GM19452 (cell line): Measurements from ENCODE around the gene YES1.

Experiments used
- ATAC-seq: cut with Tn5 transposase; IDR thresholded peaks from one replicate; pipeline ENCODE4 v1.9.1; 2021; ENCODE audit not compliant: unreplicated experiment

The YES1 gene

GRCh38 chr18:811892-812375, at the start of gene YES1:
Gene YES1, minus strand, starts transcription at chr18:812242. Its CDS starts 55,415 bp downstream, at chr18:756827.
- ATAC-seq, result peak; percentile 47

DNA sequence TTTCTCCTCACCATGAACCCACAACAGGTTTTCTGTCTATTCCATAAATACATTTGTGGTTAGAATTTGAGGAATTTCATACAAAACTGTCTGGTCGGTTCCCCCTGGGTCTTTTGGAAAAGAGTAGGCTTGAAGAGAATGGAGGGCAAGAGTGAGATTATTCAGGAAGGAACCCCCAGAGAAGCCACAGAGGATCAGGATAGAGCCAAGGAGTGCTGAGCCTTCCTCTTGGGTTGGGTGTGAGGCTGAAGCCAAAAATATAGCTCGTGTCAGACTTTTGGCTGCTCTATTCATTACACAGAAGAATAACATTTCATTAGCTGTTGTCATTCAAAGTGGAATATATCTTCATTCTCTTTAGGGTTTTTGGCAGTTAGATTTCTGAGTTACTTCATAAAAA, 45.9 kb upstream of the YES1 start:
- ATAC-seq, result no peak

GRCh38 chr18:853471-853870, 41.4 kb upstream of the YES1 start:
- ATAC-seq, result no peak

DNA sequence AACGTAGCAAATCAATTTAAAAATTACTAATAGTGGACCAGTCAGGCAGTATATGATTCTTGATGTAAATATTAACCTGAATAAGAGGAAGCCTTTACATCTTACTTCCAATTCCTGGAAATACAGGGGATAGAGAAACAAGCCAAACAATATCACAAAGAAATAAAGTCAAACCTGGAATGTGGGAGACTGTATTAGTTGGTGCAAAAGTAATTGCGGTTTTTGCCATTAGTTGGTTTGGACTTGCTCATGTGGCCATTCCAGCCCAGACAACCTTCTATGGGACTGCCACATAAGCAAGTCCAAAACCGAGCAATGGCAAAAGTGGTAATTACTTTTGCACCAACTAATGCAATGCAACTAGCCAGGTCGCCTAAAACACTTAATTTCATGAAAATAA, 38.9 kb upstream of the YES1 start:
- no peak for ATAC-seq

GRCh38 chr18:849021-849420, 37.0 kb upstream of the YES1 start:
- ATAC-seq, result no peak

GRCh38 chr18:848062-848861, 36.2 kb upstream of the YES1 start:
- no peak for ATAC-seq

GRCh38 chr18:845152-845819, 33.2 kb upstream of the YES1 start:
- ATAC-seq, result no peak

DNA sequence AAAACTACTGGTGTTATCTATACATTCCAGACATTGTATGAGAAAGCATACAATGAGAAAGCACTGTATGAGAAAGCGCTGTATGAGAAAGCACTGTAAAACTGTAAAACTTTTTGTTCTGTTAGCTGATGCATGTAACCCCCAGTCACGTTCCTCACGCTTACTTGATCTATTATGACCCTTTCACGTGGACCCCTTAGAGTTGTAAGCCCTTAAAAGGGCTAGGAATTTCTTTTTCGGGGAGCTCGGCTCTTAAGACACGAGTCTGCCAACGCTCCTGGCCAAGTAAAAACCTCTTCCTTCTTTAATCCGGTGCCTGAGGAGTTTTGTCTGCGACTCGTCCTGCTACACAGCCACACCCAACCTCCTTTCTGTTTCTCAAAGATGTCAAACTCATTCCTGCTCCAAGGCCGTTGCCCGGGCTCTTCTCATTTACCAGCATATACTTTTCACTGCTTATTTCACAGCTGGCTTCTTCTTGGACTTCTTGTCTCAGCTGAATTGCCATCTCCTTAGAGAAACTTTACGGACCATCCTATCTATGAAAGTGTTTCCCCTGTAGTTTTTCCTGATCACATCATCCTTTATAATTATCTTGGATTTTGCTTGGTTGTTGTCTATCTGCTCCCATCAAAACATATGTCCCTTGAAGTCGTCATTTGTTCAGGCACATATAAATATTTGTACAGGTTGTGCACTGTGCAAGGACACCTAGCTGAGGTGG, 29.8 kb upstream of the YES1 start:
- no peak for ATAC-seq

DNA sequence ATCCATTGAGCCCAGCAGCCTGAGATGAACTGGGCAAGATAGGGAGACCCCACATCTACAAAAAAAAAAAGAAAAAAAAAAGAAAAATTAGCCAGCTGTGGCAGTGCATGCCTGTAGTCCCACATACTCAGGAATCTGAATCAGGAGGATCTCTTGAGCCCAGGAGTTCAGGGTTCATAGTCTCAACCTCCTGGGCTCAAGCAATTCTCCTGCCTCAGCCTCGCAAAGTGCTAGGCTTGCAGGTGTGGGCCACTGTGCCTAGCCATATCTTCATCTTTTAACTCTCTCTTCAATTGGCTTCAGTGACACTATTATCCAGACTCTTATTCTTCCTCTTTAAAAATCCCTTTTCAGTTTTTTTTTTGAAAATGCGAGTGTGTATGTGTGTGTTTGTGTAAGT, 28.5 kb upstream of the YES1 start:
- no peak for ATAC-seq

- no peak for ATAC-seq
Measured at GRCh38 chr18:840023-840408, 28.0 kb upstream of the YES1 start.

- ATAC-seq, result peak; percentile 98
Measured at GRCh38 chr18:839224-840022, 27.4 kb upstream of the YES1 start.

DNA sequence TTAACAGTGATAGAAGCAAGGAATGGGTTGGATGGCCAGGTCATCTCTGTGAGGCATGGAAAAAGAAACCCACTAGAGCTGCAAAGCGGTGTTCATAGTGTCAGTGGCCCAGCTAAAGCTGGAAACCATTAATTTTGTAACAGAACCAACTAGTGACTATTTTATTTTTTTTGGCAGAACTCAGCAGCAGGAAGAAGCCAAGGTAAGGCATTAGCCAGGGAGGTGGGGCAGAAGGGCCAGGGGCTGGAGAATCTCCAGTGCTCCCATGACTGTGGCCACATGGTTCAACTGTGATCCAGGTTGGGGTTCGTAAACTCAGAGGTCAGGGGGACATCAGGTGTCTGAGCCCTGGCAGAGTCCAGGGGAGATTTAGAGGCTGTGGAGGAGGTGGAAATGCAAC, 25.9 kb upstream of the YES1 start:
- no peak for ATAC-seq

GRCh38 chr18:834082-834720, 22.2 kb upstream of the YES1 start:
- ATAC-seq, result no peak

DNA sequence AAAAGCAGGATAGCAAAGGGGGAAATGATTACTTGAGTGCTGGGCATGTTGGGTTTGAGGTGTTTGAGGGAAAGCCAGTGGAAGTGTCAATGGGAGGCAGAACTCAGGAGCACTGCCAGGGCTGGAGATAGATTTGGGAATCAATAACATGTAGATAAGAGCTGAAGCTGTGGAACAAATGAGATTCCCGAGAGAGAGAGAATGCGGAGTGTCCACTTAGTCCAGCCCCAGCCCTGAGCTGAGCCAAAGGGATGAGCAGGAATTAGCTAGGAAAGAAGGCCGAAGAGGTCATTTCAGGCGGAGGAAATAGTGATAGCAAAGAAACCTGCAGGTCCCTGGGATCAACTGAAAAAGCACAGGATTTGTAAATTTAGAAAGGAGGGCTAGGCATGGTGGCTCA, 21.2 kb upstream of the YES1 start:
- ATAC-seq, result no peak

DNA sequence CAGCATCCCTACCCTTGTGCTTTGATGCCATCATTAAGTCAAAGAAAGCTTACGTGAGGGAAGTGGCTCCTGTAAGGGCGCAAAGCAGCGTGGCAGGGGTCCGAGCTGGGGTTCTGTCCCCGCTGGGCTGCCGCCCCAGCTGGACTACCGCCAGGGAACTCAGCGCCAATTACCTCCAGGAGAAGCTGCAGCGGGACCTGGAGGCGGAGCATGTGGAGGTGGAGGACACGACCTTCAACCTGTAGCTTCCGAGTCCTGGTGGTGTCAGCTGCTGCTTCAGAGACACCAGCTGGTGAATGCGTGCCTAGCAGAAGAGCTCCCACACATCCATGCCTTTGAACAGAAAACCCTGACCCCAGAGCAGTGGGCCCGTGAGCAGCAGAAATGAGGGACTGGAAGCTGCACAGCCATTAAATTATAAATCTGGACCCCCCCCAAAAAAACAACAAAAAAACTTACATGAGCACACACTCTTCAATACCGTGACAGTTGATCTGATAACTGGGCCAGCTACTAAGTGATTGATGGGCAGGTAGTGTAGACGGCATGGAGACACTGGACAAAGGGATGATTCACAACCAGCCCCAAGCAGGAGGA, 20.1 kb upstream of the YES1 start:
- no peak for ATAC-seq

DNA sequence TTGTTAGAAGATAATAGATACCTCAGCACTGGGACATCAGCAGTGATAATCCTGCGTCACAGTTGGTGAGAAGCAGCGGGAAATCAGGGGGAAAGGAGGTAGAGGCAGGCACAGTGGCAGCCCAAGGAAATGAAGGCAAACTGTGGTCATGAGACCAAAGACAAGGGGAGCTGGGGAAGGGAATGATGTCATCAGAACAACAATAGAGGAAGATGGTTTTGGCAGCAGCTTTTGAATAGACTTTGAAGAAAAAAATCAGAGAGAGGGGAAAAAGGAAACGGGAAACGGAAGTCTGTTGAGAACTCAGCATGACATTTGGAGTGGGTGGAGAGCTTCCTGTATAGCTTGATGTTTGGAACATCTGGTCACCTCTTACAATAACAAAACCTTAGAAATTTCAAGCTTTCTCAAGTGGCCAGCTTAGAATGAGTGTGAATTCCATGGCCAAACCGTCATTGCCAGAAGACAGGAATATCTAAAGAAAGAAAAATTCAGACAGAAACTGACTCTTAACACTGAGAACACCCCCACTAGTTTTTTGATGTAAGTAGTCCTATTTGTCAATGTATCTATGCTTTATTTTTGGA, 18.4 kb upstream of the YES1 start:
- peak; percentile 71 for ATAC-seq

DNA sequence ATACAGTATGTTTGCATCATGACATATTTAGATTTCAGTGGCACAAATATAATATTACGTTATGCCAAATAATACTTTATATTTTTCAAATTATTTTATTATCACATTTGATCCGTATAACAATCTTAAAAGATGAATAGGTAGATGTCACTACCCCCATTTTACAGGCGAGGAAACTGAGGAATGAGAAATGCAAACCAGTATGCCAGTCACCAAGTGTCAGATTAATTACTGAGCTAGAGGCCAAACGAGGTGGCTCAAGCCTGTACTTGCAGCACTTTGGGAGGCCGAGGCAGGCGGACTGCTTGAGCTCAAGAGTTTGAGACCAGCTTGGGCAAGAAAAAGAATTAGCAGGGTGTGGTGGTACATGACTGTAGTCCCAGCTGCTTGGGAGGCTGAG, 17.4 kb upstream of the YES1 start:
- no peak for ATAC-seq

GRCh38 chr18:827093-827677, 15.1 kb upstream of the YES1 start:
- ATAC-seq, result no peak

DNA sequence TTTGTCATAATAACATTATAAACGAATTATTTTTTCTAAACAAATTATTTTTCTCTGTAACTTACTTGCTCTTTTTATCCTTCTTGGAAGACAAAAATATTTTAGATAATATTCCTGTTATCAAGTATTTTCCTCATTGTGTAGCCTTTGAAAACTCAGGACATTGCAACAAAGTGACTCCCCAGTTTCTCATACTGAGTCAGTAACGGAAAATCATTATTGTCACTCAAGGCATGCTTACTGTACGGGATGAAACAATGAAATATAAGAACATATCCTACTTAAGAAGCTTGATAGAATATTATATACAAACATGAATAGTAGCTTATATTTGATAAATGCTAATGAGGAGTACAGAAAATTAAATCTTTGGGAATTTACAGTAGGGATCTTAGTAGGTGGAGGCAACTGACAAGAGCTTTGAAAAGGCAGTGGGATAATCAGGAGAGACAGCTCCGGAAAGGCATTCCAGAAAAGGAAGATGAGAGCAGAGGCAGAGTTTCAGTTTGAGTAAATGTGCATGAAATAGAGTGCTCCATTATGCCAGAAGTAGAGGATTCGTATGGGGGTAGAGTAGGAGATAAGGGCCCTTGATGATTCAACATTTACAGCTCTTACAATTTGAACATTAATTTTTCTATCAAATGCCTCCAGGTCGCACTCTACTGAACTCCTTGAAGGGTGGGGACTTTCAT, 14.0 kb upstream of the YES1 start:
- no peak for ATAC-seq
